Measurements from ENCODE around the gene AFTPH.

AFTPH gene

GRCh38 chr2:64593035-64593655 lies 69.0 kb downstream of the AFTPH start:
- no peak for DNase-seq

GRCh38 chr2:64594226-64594989 lies 70.3 kb downstream of the AFTPH start:
- DNase-seq: no peak

GRCh38 chr2:64595397-64596176 lies 71.5 kb downstream of the AFTPH start:
- DNase-seq: no peak

- no peak for DNase-seq
Measured at GRCh38 chr2:64598226-64598625, 74.1 kb downstream of the AFTPH start.

- DNase-seq: no peak
Measured at GRCh38 chr2:64599469-64599868, 75.3 kb downstream of the AFTPH start.

- no peak for DNase-seq
Measured at GRCh38 chr2:64601034-64601754, 77.1 kb downstream of the AFTPH start.

- DNase-seq: no peak
Measured at GRCh38 chr2:64601785-64602391, 77.8 kb downstream of the AFTPH start.

GRCh38 chr2:64602436-64602835 lies 78.3 kb downstream of the AFTPH start:
- no peak for DNase-seq

GRCh38 chr2:64604155-64604554 lies 80.0 kb downstream of the AFTPH start:
- no peak for DNase-seq

GRCh38 chr2:64605026-64605471 lies 80.9 kb downstream of the AFTPH start:
- no peak for DNase-seq

- no peak for DNase-seq
Measured at GRCh38 chr2:64605991-64606478, 81.9 kb downstream of the AFTPH start.

- DNase-seq: no peak
Measured at GRCh38 chr2:64606479-64607363, 82.6 kb downstream of the AFTPH start.

- DNase-seq: no peak
Measured at GRCh38 chr2:64607381-64608304, 83.5 kb downstream of the AFTPH start.

- DNase-seq: no peak
Measured at GRCh38 chr2:64608867-64609226, 84.7 kb downstream of the AFTPH start.

- no peak for DNase-seq
Measured at GRCh38 chr2:64609227-64609941, 85.3 kb downstream of the AFTPH start.

GRCh38 chr2:64609942-64610281 lies 85.8 kb downstream of the AFTPH start:
- no peak for DNase-seq

- no peak for DNase-seq
Measured at GRCh38 chr2:64610316-64610855, 86.3 kb downstream of the AFTPH start.

GRCh38 chr2:64612575-64613195 lies 88.6 kb downstream of the AFTPH start:
- DNase-seq: no peak

GRCh38 chr2:64613276-64613675 lies 89.1 kb downstream of the AFTPH start:
- no peak for DNase-seq
